Hepatocyte (in vitro differentiated cells): Measurements from ENCODE around the gene CORO6.

Experiments used
- EZH2 ChIP-seq: fragments of 200-600 bp; sonication (generic); IDR thresholded peaks from 2 replicates; pipeline ENCODE4 v1.6.1; 2016; ENCODE audit warnings: antibody characterized with exemption, mild to moderate bottlenecking, borderline replicate concordance
- TF ChIP-seq, protein P1 (sequence below): fragments of 200-600 bp; sonication (generic); IDR thresholded peaks from 2 replicates; pipeline ENCODE4 v1.5.1; 2016; ENCODE audit warnings: antibody characterized with exemption, mild to moderate bottlenecking; ENCODE audit not compliant: poor library complexity

DNA sequence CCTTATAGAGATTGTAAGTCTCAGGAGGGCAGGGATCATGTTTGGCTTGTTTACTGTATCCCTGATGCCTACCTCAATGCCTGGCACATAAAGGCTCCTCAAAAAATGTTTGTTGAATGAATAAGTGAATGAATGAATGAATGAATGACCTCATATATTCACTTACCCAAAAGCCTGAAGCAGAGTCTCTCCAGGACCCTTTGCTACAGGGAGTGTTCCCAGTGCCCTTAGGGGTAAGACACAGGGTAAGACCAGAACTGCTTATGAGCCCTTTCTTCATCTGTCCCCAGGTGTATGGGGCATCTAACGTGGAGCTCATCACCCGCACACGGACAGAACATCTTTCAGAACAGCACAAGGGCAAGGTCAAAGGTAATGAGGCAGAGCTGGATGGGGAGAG, 12.3 kb downstream of the CORO6 start:
- TF ChIP-seq, protein P1, sequence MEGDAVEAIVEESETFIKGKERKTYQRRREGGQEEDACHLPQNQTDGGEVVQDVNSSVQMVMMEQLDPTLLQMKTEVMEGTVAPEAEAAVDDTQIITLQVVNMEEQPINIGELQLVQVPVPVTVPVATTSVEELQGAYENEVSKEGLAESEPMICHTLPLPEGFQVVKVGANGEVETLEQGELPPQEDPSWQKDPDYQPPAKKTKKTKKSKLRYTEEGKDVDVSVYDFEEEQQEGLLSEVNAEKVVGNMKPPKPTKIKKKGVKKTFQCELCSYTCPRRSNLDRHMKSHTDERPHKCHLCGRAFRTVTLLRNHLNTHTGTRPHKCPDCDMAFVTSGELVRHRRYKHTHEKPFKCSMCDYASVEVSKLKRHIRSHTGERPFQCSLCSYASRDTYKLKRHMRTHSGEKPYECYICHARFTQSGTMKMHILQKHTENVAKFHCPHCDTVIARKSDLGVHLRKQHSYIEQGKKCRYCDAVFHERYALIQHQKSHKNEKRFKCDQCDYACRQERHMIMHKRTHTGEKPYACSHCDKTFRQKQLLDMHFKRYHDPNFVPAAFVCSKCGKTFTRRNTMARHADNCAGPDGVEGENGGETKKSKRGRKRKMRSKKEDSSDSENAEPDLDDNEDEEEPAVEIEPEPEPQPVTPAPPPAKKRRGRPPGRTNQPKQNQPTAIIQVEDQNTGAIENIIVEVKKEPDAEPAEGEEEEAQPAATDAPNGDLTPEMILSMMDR = no peak
- no peak for TF ChIP-seq EZH2
